Upper lobe of left lung (tissue), 4 donors: ENCODE data around the gene C10orf53.

ENCODE experiments used
- EP300 ChIP-seq, 4 donors: sonication (generic); formaldehyde crosslinking; IDR thresholded peaks; one replicate each; pipeline ENCODE4 v1.5.1; 2017; ENCODE audit warnings: antibody characterized with exemption in 4 of 4, control low read depth in 2 of 4
- POLR2AphosphoS5 ChIP-seq, 2 donors: sonication (generic); formaldehyde crosslinking; IDR thresholded peaks; one replicate each; pipeline ENCODE4 v1.5.1; 2017; ENCODE audit warnings: antibody characterized with exemption in 2 of 2
- TF ChIP-seq, protein P1 (sequence below), 6 experiments: fragments of 450-650 bp in 4 of 6; fragments of 200-600 bp in 2 of 6; sonication (generic) in 2 of 6; IDR thresholded peaks; one replicate each; pipeline ENCODE4 v1.5.1; 2016 to 2019; ENCODE audit warnings: antibody characterized with exemption in 6 of 6

DNA sequence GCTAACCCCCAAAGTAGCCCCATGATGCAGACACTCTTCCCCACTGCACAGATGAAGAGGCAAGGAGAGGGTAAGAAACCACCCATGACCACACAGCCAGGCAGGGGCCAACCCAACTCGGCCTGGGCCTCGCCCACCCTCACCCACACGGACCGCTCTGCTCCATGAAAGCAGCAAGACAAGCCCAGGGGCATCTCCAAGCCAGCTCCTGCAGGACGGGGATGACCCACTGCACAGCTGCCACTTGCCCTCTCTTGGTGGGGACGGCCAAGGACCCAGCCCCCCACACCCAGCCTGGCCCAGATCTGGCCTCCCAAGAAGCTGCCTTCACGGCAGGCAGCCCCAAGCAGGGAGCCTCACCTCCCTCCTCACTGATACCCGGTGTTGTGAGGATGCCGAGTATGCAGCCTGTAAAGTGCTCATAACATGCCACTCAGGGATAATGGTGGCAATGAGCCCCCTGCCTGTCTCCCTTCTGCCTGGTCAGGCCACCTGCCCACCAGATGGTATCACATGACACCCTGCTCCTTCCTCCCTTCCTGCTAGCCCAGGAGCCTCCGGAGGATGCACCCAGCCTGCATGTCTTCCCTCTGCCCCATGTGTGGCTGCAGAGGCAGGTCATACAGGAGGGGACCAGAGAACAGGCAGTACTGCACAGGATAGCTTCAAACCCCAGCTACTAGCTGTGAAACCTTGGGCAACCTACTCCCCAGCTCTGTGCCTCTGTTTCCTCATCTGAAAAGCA is 59.3 kb downstream of the C10orf53 start:
- TF ChIP-seq POLR2AphosphoS5 (IDR thresholded peaks at IDR 0.05) (no peak), EP300 (IDR thresholded peaks at IDR 0.05) (no peak)
- TF ChIP-seq, protein P1, sequence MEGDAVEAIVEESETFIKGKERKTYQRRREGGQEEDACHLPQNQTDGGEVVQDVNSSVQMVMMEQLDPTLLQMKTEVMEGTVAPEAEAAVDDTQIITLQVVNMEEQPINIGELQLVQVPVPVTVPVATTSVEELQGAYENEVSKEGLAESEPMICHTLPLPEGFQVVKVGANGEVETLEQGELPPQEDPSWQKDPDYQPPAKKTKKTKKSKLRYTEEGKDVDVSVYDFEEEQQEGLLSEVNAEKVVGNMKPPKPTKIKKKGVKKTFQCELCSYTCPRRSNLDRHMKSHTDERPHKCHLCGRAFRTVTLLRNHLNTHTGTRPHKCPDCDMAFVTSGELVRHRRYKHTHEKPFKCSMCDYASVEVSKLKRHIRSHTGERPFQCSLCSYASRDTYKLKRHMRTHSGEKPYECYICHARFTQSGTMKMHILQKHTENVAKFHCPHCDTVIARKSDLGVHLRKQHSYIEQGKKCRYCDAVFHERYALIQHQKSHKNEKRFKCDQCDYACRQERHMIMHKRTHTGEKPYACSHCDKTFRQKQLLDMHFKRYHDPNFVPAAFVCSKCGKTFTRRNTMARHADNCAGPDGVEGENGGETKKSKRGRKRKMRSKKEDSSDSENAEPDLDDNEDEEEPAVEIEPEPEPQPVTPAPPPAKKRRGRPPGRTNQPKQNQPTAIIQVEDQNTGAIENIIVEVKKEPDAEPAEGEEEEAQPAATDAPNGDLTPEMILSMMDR (IDR thresholded peaks at IDR 0.05), result no peak
